ENCODE measurements around the gene TOP3B.

TOP3B gene

GRCh38 chr22:22018825-22019658 is 36.5 kb upstream of the TOP3B start:
- no peak for TF ChIP-seq POLR2AphosphoS5 (IDR thresholded peaks at IDR 0.05; ENCODE audit: low read depth, low read length)
- TF ChIP-seq TAF1 (IDR thresholded peaks at IDR 0.05; ENCODE audit: borderline replicate concordance, insufficient read depth, low read length): no peak
- no peak for TF ChIP-seq SIN3A (IDR thresholded peaks at IDR 0.05; ENCODE audit: borderline replicate concordance, insufficient read depth, low read length)
- no peak for TF ChIP-seq FOXP2 (optimal IDR thresholded peaks at IDR 0.05; ENCODE audit: borderline replicate concordance, extremely low read depth, extremely low read length, insufficient read depth)
- TF ChIP-seq, protein P1, sequence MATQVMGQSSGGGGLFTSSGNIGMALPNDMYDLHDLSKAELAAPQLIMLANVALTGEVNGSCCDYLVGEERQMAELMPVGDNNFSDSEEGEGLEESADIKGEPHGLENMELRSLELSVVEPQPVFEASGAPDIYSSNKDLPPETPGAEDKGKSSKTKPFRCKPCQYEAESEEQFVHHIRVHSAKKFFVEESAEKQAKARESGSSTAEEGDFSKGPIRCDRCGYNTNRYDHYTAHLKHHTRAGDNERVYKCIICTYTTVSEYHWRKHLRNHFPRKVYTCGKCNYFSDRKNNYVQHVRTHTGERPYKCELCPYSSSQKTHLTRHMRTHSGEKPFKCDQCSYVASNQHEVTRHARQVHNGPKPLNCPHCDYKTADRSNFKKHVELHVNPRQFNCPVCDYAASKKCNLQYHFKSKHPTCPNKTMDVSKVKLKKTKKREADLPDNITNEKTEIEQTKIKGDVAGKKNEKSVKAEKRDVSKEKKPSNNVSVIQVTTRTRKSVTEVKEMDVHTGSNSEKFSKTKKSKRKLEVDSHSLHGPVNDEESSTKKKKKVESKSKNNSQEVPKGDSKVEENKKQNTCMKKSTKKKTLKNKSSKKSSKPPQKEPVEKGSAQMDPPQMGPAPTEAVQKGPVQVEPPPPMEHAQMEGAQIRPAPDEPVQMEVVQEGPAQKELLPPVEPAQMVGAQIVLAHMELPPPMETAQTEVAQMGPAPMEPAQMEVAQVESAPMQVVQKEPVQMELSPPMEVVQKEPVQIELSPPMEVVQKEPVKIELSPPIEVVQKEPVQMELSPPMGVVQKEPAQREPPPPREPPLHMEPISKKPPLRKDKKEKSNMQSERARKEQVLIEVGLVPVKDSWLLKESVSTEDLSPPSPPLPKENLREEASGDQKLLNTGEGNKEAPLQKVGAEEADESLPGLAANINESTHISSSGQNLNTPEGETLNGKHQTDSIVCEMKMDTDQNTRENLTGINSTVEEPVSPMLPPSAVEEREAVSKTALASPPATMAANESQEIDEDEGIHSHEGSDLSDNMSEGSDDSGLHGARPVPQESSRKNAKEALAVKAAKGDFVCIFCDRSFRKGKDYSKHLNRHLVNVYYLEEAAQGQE (IDR thresholded peaks at IDR 0.05; ENCODE audit: insufficient read depth in 1 of 2, low read depth in 2 of 2, low read length in 2 of 2): no peak

- TF ChIP-seq POLR2AphosphoS5 (IDR thresholded peaks at IDR 0.05; ENCODE audit: low read depth, low read length): no peak
- TF ChIP-seq, protein P1 (IDR thresholded peaks at IDR 0.05; ENCODE audit: insufficient read depth in 1 of 2, low read depth in 2 of 2, low read length in 2 of 2): no peak
- TF ChIP-seq FOXP2 (optimal IDR thresholded peaks at IDR 0.05; ENCODE audit: borderline replicate concordance, extremely low read depth, extremely low read length, insufficient read depth): no peak
- no peak for TF ChIP-seq TAF1 (IDR thresholded peaks at IDR 0.05; ENCODE audit: borderline replicate concordance, insufficient read depth, low read length)
- TF ChIP-seq SIN3A (IDR thresholded peaks at IDR 0.05; ENCODE audit: borderline replicate concordance, insufficient read depth, low read length): no peak
Measured at GRCh38 chr22:22015631-22016030, 33.0 kb upstream of the TOP3B start.

DNA sequence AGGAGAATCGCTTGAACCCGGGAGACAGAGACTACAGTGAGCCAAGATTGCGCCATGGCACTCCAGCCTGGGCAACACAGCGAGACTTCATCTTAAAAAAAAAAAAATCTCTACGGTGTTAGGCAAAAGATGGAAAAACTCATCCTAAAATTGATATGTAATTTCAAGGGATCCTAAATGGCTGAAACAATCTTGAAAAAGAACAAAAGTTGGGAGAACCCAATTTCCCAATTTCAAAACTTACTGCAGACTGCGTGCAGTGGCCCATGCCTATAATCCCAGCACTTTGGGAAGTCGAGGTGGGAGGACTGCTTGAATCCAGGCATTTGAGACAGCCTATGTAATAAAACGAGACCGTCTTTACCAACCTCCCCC is 31.7 kb upstream of the TOP3B start:
- TF ChIP-seq TAF1 (IDR thresholded peaks at IDR 0.05; ENCODE audit: borderline replicate concordance, insufficient read depth, low read length): no peak
- TF ChIP-seq SIN3A (IDR thresholded peaks at IDR 0.05; ENCODE audit: borderline replicate concordance, insufficient read depth, low read length): no peak
- TF ChIP-seq, protein P1 (IDR thresholded peaks at IDR 0.05; ENCODE audit: insufficient read depth in 1 of 2, low read depth in 2 of 2, low read length in 2 of 2): no peak
- TF ChIP-seq FOXP2 (optimal IDR thresholded peaks at IDR 0.05; ENCODE audit: borderline replicate concordance, extremely low read depth, extremely low read length, insufficient read depth): no peak
- no peak for TF ChIP-seq POLR2AphosphoS5 (IDR thresholded peaks at IDR 0.05; ENCODE audit: low read depth, low read length)

DNA sequence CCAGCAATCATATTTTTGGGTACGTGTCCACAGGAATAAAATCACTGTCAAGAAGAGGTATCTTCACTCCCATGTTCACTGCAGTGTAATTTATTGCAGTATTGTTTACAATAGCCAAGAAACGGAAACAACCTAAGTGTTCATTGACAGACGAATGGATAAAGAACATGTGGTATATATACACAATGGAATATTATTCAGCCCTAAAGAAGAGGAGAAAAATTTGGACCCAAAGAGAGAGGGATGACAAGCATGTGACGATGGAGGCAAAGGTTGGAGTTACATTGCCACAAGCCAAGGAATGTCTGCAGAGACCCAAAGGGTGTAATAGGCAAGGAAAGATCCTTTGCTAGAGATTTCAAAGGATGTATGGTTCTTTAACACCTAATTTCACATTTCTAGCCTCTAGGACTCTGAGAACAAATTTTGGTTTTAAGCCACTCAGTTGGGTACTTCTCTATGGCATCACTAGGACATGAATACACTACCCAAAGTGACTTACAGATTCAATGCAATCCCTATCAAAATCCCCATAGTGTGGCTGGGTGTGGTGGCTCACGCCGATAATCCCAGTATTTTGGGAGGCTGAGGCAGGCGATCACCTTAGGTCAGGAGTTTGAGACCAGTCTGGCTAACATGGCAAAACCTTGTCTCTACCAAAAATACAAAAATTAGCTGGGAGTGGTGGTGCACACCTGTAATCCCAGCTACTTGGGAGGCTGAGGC is 31.1 kb upstream of the TOP3B start:
- TF ChIP-seq SIN3A (IDR thresholded peaks at IDR 0.05; ENCODE audit: borderline replicate concordance, insufficient read depth, low read length) (no peak), TAF1 (IDR thresholded peaks at IDR 0.05; ENCODE audit: borderline replicate concordance, insufficient read depth, low read length) (no peak), POLR2AphosphoS5 (IDR thresholded peaks at IDR 0.05; ENCODE audit: low read depth, low read length) (no peak), FOXP2 (optimal IDR thresholded peaks at IDR 0.05; ENCODE audit: borderline replicate concordance, extremely low read depth, extremely low read length, insufficient read depth) (no peak)
- TF ChIP-seq, protein P1 (IDR thresholded peaks at IDR 0.05; ENCODE audit: insufficient read depth in 1 of 2, low read depth in 2 of 2, low read length in 2 of 2): no peak
